ENCODE measurements around the gene YY1. TPM values are rescaled to one million over a fixed set of nuclear protein-coding genes. Genes with fewer than 3 reads are reported as not detected.

YY1 gene
- total RNA-seq, 1 experiment from 2014 or later, result 53.0 TPM

Other genes starting within 250 kb of the YY1 start
- 2.2 and 2.9 TPM in 2 replicates for gene EVL, start 173.7 kb upstream of the YY1 start, total RNA-seq (2014; rRNA removed; shearing (Covaris generic))
- not detected in 2 replicates for gene DEGS2, start 79.5 kb upstream of the YY1 start, total RNA-seq (2014; rRNA removed; shearing (Covaris generic))
- gene SLC25A29, start 67.3 kb downstream of the YY1 start, total RNA-seq (2014; rRNA removed; shearing (Covaris generic)), result 7.7 and 10.9 TPM in 2 replicates
- gene SLC25A47, start 84.2 kb downstream of the YY1 start, total RNA-seq (2014; rRNA removed; shearing (Covaris generic)), result not detected in 2 replicates
- gene WDR25, start 137.3 kb downstream of the YY1 start, total RNA-seq (2014; rRNA removed; shearing (Covaris generic)), result 7.3 and 8.2 TPM in 2 replicates